Suprapubic skin (tissue), 4 donors: ENCODE measurements around the gene KLHDC4. TPM values are rescaled to one million over a fixed set of nuclear protein-coding genes. Genes with fewer than 3 reads are reported as not detected.

Source experiments
- DNase-seq, 2 donors: peaks; one replicate each; pipeline ENCODE4 v3.0.0-alpha.2; 2019; ENCODE audit warnings: low spot score in 2 of 2
- H3K27ac ChIP-seq: fragments of 200-600 bp; sonication (generic); one replicate; pipeline ENCODE4 v1.5.1; 2019
- H3K27me3 ChIP-seq: fragments of 200-600 bp; sonication (generic); one replicate; pipeline ENCODE4 v1.5.1; 2019
- H3K36me3 ChIP-seq: fragments of 200-600 bp; sonication (generic); one replicate; pipeline ENCODE4 v1.5.1; 2019
- H3K4me1 ChIP-seq: fragments of 200-600 bp; sonication (generic); one replicate; pipeline ENCODE4 v1.5.1; 2019
- H3K4me3 ChIP-seq: fragments of 200-600 bp; sonication (generic); one replicate; pipeline ENCODE4 v1.5.1; 2019; ENCODE audit warnings: mild to moderate bottlenecking
- H3K9me3 ChIP-seq: fragments of 200-600 bp; sonication (generic); one replicate; pipeline ENCODE4 v1.5.1; 2019
- EP300 ChIP-seq: sonication (generic); formaldehyde crosslinking; IDR thresholded peaks from one replicate; pipeline ENCODE4 v1.6.1; 2017; ENCODE audit warnings: antibody characterized with exemption
- POLR2A ChIP-seq, 2 donors: fragments of 450-650 bp; IDR thresholded peaks; one replicate each; pipeline ENCODE4 v1.6.1; 2017; ENCODE audit warnings: antibody characterized with exemption in 2 of 2, mild to moderate bottlenecking in 2 of 2, moderate library complexity in 2 of 2
- POLR2AphosphoS5 ChIP-seq, 3 donors: sonication (generic); formaldehyde crosslinking; IDR thresholded peaks; one replicate each; pipeline ENCODE4 v1.6.1; 2017; ENCODE audit warnings: antibody characterized with exemption in 3 of 3
- WGBS: methylation state at CpG from one replicate; pipeline ENCODE4 v1.1.5; 2018; 5-methylcytosine and 5-hydroxymethylcytosine counted together
- total RNA-seq, 4 donors: library from RNA; depleted of rRNA; stranded (reverse); fragments of >200 nt; gene quantifications; one replicate each; pipeline ENCODE4 v1.1.0, GENCODE V29; 2016
- TF ChIP-seq, protein P1 (sequence below), 2 donors: fragments of 200-600 bp in 1 of 2; fragments of 450-650 bp in 1 of 2; sonication (generic) in 1 of 2; IDR thresholded peaks; one replicate each; pipeline ENCODE4 v1.5.1; 2016 to 2019; ENCODE audit warnings: antibody characterized with exemption in 2 of 2, mild to moderate bottlenecking in 1 of 2, moderate library complexity in 1 of 2

Gene KLHDC4
- total RNA-seq, 4 donors from 2014 or later: 26.6 to 104 (median 30.1) TPM

DNA sequence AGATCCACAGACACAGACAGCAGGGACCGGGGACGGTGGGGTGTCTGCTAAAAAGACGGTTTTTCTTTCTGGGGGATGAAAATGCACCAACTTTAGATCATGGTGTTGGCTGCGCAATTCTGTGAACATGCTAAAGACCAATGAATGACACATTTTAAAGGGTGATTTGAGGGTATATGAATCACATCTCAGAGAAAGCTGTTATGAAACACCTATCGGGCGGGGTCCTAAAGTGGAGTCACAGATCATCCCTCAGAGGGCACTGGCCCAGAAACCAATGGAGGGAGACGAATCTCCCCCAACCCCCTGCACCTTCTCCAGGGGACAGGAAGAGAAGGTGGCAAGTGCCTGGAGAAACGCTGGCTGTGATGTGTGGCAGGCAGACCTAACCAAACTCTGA, 26.0 kb downstream of the KLHDC4 start:
- Histone ChIP-seq H3K4me3 (no peak overlapping the region), H3K36me3 (peaks cover 34% of the 10 kb centered on the region), H3K27ac (no peak overlapping the region), H3K27me3 (no peaks in the 10 kb centered on the region), H3K9me3 (no peaks in the 10 kb centered on the region), H3K4me1 (no peaks in the 10 kb centered on the region)
- TF ChIP-seq POLR2A (IDR thresholded peaks at IDR 0.05) (no peak), POLR2AphosphoS5 (IDR thresholded peaks at IDR 0.05) (no peak), EP300 (no peak)
- TF ChIP-seq, protein P1, sequence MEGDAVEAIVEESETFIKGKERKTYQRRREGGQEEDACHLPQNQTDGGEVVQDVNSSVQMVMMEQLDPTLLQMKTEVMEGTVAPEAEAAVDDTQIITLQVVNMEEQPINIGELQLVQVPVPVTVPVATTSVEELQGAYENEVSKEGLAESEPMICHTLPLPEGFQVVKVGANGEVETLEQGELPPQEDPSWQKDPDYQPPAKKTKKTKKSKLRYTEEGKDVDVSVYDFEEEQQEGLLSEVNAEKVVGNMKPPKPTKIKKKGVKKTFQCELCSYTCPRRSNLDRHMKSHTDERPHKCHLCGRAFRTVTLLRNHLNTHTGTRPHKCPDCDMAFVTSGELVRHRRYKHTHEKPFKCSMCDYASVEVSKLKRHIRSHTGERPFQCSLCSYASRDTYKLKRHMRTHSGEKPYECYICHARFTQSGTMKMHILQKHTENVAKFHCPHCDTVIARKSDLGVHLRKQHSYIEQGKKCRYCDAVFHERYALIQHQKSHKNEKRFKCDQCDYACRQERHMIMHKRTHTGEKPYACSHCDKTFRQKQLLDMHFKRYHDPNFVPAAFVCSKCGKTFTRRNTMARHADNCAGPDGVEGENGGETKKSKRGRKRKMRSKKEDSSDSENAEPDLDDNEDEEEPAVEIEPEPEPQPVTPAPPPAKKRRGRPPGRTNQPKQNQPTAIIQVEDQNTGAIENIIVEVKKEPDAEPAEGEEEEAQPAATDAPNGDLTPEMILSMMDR (IDR thresholded peaks at IDR 0.05): no peak
- no peak for DNase-seq
- WGBS: 93% methylated on average over 8 of the region's 8 CpGs

DNA sequence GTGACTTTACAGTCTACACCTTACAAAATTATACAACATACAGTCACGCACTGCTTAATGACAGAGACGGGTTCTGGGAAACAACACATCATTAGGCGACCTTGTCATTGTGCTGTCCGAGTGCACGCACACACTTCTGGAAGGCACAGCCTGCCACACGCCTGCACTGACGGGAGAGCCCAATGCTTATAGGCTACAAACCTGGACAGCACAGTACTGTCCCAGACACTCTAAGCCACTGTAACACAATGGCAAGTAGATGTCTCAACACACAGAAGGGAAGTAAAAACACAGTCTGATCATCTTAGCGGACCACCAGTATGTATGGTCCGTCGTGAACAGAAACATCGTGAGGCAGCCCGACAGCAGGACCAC, 29.8 kb downstream of the KLHDC4 start:
- Histone ChIP-seq H3K4me1 (no peaks in the 10 kb centered on the region), H3K4me3 (no peak overlapping the region), H3K9me3 (no peaks in the 10 kb centered on the region), H3K27ac (no peak overlapping the region), H3K36me3 (peaks cover 26% of the 10 kb centered on the region), H3K27me3 (no peaks in the 10 kb centered on the region)
- 91% methylated on average over 11 of the region's 12 CpGs for WGBS
- no peak for DNase-seq
- no peak for TF ChIP-seq EP300

DNA sequence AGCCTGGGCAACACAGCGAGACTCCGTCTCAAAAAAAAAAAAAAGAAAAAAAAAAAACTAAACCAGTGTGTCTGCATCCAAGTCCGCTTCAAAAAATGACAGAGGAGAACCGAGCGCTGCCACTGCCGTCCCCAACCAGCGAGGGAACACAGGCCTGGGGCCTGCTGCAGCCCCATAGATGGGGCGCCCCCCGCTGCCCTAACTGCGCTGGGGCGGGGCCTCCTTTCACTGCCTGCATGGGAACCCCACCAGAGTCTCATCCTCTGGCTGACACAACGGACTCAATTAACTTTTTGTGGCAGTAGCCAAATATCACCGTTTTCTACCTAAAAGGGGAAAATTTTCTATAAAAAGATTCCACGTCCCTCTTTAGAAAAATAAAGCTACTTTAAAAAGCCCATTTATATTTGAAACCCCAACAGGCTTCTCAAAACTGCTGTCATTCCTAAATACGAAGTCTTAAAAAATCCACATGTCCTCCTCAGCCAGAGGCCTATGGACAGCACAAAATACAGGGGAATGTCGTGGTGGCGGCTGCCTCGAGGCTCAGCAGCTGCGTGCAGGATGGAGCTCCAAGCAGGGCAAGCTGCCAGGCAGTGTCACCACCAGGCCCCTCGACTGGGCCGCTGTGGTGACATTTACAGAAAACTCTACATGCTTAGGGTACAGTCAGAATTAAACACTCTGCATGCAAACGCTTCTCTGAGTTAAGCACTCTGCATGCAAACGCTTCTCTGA, 30.3 kb downstream of the KLHDC4 start:
- H3K4me1 ChIP-seq: no peaks in the 10 kb centered on the region
- WGBS: 85% methylated on average over 23 of the region's 23 CpGs

DNA sequence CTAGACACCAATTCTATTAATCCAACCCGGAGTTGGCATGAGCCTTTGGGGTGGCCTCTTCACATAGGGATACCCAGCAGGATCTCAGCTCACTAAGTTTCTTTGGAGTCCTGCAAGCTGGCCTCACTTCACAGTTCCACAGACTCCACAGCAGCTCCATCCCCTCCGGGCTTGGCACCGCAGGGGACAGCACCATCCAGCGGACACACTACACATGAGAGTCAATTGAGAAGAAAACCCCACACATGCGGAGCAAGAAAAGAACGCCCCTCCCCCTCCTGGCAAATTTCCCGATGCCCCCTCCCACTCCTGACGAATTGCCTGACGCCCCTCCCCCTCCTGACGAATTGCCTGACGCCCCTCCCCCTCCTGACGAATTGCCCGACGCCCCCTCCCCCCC, 31.1 kb downstream of the KLHDC4 start:
- 75% methylated on average over 13 of the region's 14 CpGs for WGBS
- H3K36me3 ChIP-seq: peaks cover 29% of the 10 kb centered on the region
- no peak for DNase-seq
- H3K4me3 ChIP-seq: no peak overlapping the region
- H3K27ac ChIP-seq: no peak overlapping the region
- no peaks in the 10 kb centered on the region for H3K4me1 ChIP-seq
- no peaks in the 10 kb centered on the region for H3K9me3 ChIP-seq
- TF ChIP-seq POLR2A (IDR thresholded peaks at IDR 0.05): no peak
- TF ChIP-seq EP300: no peak
- no peak for TF ChIP-seq POLR2AphosphoS5 (IDR thresholded peaks at IDR 0.05)
- TF ChIP-seq, protein P1 (IDR thresholded peaks at IDR 0.05): no peak
- no peaks in the 10 kb centered on the region for H3K27me3 ChIP-seq

More for the DNA sequence above, 30.3 kb downstream of the KLHDC4 start:
- Histone ChIP-seq H3K36me3 (peaks cover 24% of the 10 kb centered on the region), H3K9me3 (no peaks in the 10 kb centered on the region), H3K27ac (no peak overlapping the region), H3K27me3 (no peaks in the 10 kb centered on the region), H3K4me3 (no peak overlapping the region)
- DNase-seq: no peak
- TF ChIP-seq EP300 (no peak), POLR2A (IDR thresholded peaks at IDR 0.05) (no peak), POLR2AphosphoS5 (IDR thresholded peaks at IDR 0.05) (no peak)
- TF ChIP-seq, protein P1 (IDR thresholded peaks at IDR 0.05): no peak

DNA sequence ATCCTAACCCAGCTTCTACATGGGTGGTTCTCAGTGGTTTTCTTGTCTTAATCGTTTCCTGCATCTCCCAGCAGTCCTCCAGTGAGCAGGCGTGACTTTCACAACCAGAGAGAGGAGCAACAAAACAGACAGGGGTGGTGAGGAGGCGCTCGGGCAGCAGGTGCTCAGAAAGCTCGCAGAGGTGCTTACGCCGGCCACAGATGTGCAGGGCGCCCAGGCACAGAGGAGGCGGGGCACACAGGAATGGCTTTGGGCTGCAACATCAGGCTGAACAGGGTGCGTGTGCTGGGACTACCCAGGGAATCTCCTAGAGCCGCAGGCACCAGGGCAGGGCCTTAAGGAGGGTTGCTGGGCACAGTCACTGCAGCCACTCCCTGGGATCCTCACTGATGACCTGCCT, 32.6 kb downstream of the KLHDC4 start:
- 62% methylated on average over 10 of the region's 11 CpGs for WGBS

More for the DNA sequence above, 32.6 kb downstream of the KLHDC4 start:
- TF ChIP-seq, protein P1 (IDR thresholded peaks at IDR 0.05): no peak
- no peak for TF ChIP-seq POLR2A (IDR thresholded peaks at IDR 0.05)
- H3K4me3 ChIP-seq: no peak overlapping the region
- no peak for DNase-seq
- H3K27me3 ChIP-seq: no peaks in the 10 kb centered on the region
- no peaks in the 10 kb centered on the region for H3K9me3 ChIP-seq
- H3K4me1 ChIP-seq: no peaks in the 10 kb centered on the region
- H3K27ac ChIP-seq: no peak overlapping the region
- peaks cover 43% of the 10 kb centered on the region for H3K36me3 ChIP-seq
